ENCODE data around the gene NRL. TPM values are rescaled to one million over a fixed set of nuclear protein-coding genes. Genes with fewer than 3 reads are reported as not detected.

Gene NRL
- total and polyA plus RNA-seq, 10 of the 15 experiments (the other 5 are each of a cell fraction or from before 2014, with no cell fraction given), result 0.11 to 4.4 (median 2.2) TPM

GRCh38 chr14:24074625-24075484, 39.9 kb downstream of the NRL start:
- no peak overlapping the region for H3K9ac ChIP-seq (ENCODE audit: control insufficient read depth, insufficient read depth, low read length)
- ChIA-PET POLR2A (interaction anchor here (0.6 to 2.0 kb wide), 6 partner anchors 15 to 256 kb away, joined by 3 to 4 read pairs (median 3); no protein-coding TSS in a partner anchor), SMC1A (ENCODE audit: uncharacterized antibody, unreplicated experiment) (interaction anchor here (1.0 to 2.4 kb wide), 5 partner anchors 15 to 33 kb away, joined by 6 to 10 read pairs (median 7); partner anchors contain the start of gene PCK2), RAD21 (ENCODE audit: unreplicated experiment) (interaction anchor here (0.7 to 1.3 kb wide), 6 partner anchors 10 to 34 kb away, joined by 3 to 5 read pairs (median 4); partner anchors contain the start of gene PCK2), CTCF (interaction anchor here (0.6 to 6.1 kb wide), 6 partner anchors 7 to 33 kb away, joined by 3 to 33 read pairs (median 7); no protein-coding TSS in a partner anchor)
- no peaks in the 10 kb centered on the region for H3K79me2 ChIP-seq (ENCODE audit: control insufficient read depth, insufficient read depth, low read length)
- no peaks in the 10 kb centered on the region for H3K36me3 ChIP-seq (ENCODE audit: control insufficient read depth in 2 of 2, insufficient read depth in 2 of 2, low read length in 1 of 2)
- H3K4me3 ChIP-seq, result no peak overlapping the region
- WGBS (ENCODE audit: insufficient coverage, insufficient replicate concordance, low lambda C conversion rate, missing lambda C conversion rate), result 71% methylated on average over 11 of the region's 11 CpGs
- H3K4me1 ChIP-seq (ENCODE audit: control insufficient read depth, insufficient read depth, low read length), result peaks cover 16% of the 10 kb centered on the region
- intact Hi-C loops (cut with micrococcal nuclease; ENCODE audit: unreplicated experiment) (no loop called here), in situ Hi-C loops (cut with MboI) (no loop called here)
- 0 out of 2 replicates have a peak overlapping the region, but pooled peaks have one; percentile 9 for H3K27ac ChIP-seq (ENCODE audit: control insufficient read depth, insufficient read depth)
- no TSS peak for BruUV-seq (replicated peaks)
- no peak for DNase-seq (ENCODE audit: low read depth, low spot score)
- peak overlapping the region; percentile 35 for H2AFZ ChIP-seq (ENCODE audit: control insufficient read depth, low read depth, low read length)
- no peaks in the 10 kb centered on the region; the same call in 1 of the 2 replicates for H4K20me1 ChIP-seq (ENCODE audit: control insufficient read depth, insufficient read depth)
- H3K27me3 ChIP-seq (replicated peaks in 1 of 2; ENCODE audit: control insufficient read depth in 2 of 2, insufficient read depth in 2 of 2, low read length in 1 of 2), result no peaks in the 10 kb centered on the region
- no peaks in the 10 kb centered on the region for H3K9me3 ChIP-seq (replicated peaks; ENCODE audit: control insufficient read depth, insufficient read depth, low read length)
- peak overlapping the region; percentile 57 for H3K4me2 ChIP-seq (ENCODE audit: control insufficient read depth, insufficient read depth)
- no peak for ATAC-seq
- TF ChIP-seq IRF5 (IDR thresholded peaks at IDR 0.05; ENCODE audit: borderline replicate concordance), result no peak
- TF ChIP-seq CBFB (IDR thresholded peaks at IDR 0.05; ENCODE audit: low read depth), result no peak
- TF ChIP-seq RB1 (IDR thresholded peaks at IDR 0.05; ENCODE audit: borderline replicate concordance), result no peak
- no peak for FAIRE-seq

Data from GM12878 (cell line).